ENCODE measurements around the gene CLNK. TPM values are rescaled to one million over a fixed set of nuclear protein-coding genes. Genes with fewer than 3 reads are reported as not detected.

The CLNK gene
- total and polyA plus RNA-seq, 2 donors from 2014 or later, result 2.8 to 4.8 TPM

- no peaks in the 10 kb centered on the region for H3K4me1 ChIP-seq (ENCODE audit: control insufficient read depth in 2 of 3, insufficient read depth in 2 of 3, low read depth in 1 of 3, low read length in 3 of 3)
- no peak overlapping the region for H3K9ac ChIP-seq (ENCODE audit: low read length in 3 of 3)
- intact Hi-C loops (cut with DNase I), result no loop called here
- FAIRE-seq (no peak), DNase-seq (no peak)
- H3K9me3 ChIP-seq (ENCODE audit: control insufficient read depth in 2 of 3, insufficient read depth in 1 of 3, low read length in 3 of 3), result no peaks in the 10 kb centered on the region
- no peak overlapping the region for H3K27ac ChIP-seq (ENCODE audit: low read depth in 2 of 2, low read length in 2 of 2)
- H3K27me3 ChIP-seq (ENCODE audit: control insufficient read depth, insufficient read depth, low read length), result no peaks in the 10 kb centered on the region
- no peak overlapping the region for H3K4me3 ChIP-seq (ENCODE audit: low read length in 3 of 3)
- no peaks in the 10 kb centered on the region for H3K36me3 ChIP-seq (ENCODE audit: control insufficient read depth in 2 of 3, insufficient read depth in 3 of 3, low read length in 3 of 3)
- no peak for TF ChIP-seq CTCF (IDR thresholded peaks at IDR 0.05; ENCODE audit: borderline replicate concordance, extremely low read depth, insufficient read depth)
Measured at GRCh38 chr4:10612476-10612875, 72.1 kb downstream of the CLNK start.

GRCh38 chr4:10611673-10612072 lies 72.9 kb downstream of the CLNK start:
- Histone ChIP-seq H3K4me3 (ENCODE audit: low read length in 3 of 3) (no peak overlapping the region), H3K4me1 (ENCODE audit: control insufficient read depth in 2 of 3, insufficient read depth in 2 of 3, low read depth in 1 of 3, low read length in 3 of 3) (no peaks in the 10 kb centered on the region), H3K9ac (ENCODE audit: low read length in 3 of 3) (no peak overlapping the region), H3K27ac (ENCODE audit: low read depth in 2 of 2, low read length in 2 of 2) (no peak overlapping the region), H3K27me3 (ENCODE audit: control insufficient read depth, insufficient read depth, low read length) (no peaks in the 10 kb centered on the region), H3K9me3 (ENCODE audit: control insufficient read depth in 2 of 3, insufficient read depth in 1 of 3, low read length in 3 of 3) (no peaks in the 10 kb centered on the region), H3K36me3 (ENCODE audit: control insufficient read depth in 2 of 3, insufficient read depth in 3 of 3, low read length in 3 of 3) (no peaks in the 10 kb centered on the region)
- no peak for DNase-seq
- FAIRE-seq, result no peak
- intact Hi-C loops (cut with DNase I), result no loop called here
- TF ChIP-seq CTCF (IDR thresholded peaks at IDR 0.05; ENCODE audit: borderline replicate concordance, extremely low read depth, insufficient read depth), result no peak

GRCh38 chr4:10608501-10609219 lies 75.9 kb downstream of the CLNK start:
- Histone ChIP-seq H3K36me3 (ENCODE audit: control insufficient read depth in 2 of 3, insufficient read depth in 3 of 3, low read length in 3 of 3) (no peaks in the 10 kb centered on the region), H3K4me3 (ENCODE audit: low read length in 3 of 3) (no peak overlapping the region), H3K9me3 (ENCODE audit: control insufficient read depth in 2 of 3, insufficient read depth in 1 of 3, low read length in 3 of 3) (no peaks in the 10 kb centered on the region), H3K27me3 (ENCODE audit: control insufficient read depth, insufficient read depth, low read length) (no peaks in the 10 kb centered on the region), H3K27ac (ENCODE audit: low read depth in 2 of 2, low read length in 2 of 2) (no peak overlapping the region), H3K4me1 (ENCODE audit: control insufficient read depth in 2 of 3, insufficient read depth in 2 of 3, low read depth in 1 of 3, low read length in 3 of 3) (no peaks in the 10 kb centered on the region), H3K9ac (ENCODE audit: low read length in 3 of 3) (no peak overlapping the region)
- TF ChIP-seq CTCF (IDR thresholded peaks at IDR 0.05; ENCODE audit: borderline replicate concordance, extremely low read depth, insufficient read depth), result no peak
- DNase-seq, result no peak
- no peak for FAIRE-seq
- intact Hi-C loops (cut with DNase I), result no loop called here

GRCh38 chr4:10607206-10607605 lies 77.4 kb downstream of the CLNK start:
- Histone ChIP-seq H3K27ac (ENCODE audit: low read depth in 2 of 2, low read length in 2 of 2) (no peak overlapping the region), H3K9ac (ENCODE audit: low read length in 3 of 3) (no peak overlapping the region), H3K27me3 (ENCODE audit: control insufficient read depth, insufficient read depth, low read length) (no peaks in the 10 kb centered on the region), H3K4me1 (ENCODE audit: control insufficient read depth in 2 of 3, insufficient read depth in 2 of 3, low read depth in 1 of 3, low read length in 3 of 3) (no peaks in the 10 kb centered on the region), H3K9me3 (ENCODE audit: control insufficient read depth in 2 of 3, insufficient read depth in 1 of 3, low read length in 3 of 3) (no peaks in the 10 kb centered on the region), H3K36me3 (ENCODE audit: control insufficient read depth in 2 of 3, insufficient read depth in 3 of 3, low read length in 3 of 3) (no peaks in the 10 kb centered on the region), H3K4me3 (ENCODE audit: low read length in 3 of 3) (no peak overlapping the region)
- DNase-seq (no peak), FAIRE-seq (no peak)
- no peak for TF ChIP-seq CTCF (IDR thresholded peaks at IDR 0.05; ENCODE audit: borderline replicate concordance, extremely low read depth, insufficient read depth)
- intact Hi-C loops (cut with DNase I), result no loop called here
